Measurements from ENCODE around the gene PELO.
"Not testable (repeated sequence)": the region's sequence is repeated elsewhere in the genome, so short reads cannot be mapped to it uniquely, and the experiment has no call there.

The PELO gene

GRCh38 chr5:52802272-52802973 is 14.7 kb downstream of the PELO start:
- DNase-seq = no peak

GRCh38 chr5:52802974-52803336 is 15.2 kb downstream of the PELO start:
- DNase-seq = no peak

GRCh38 chr5:52804387-52804791 is 16.7 kb downstream of the PELO start:
- no peak for DNase-seq

GRCh38 chr5:52804981-52805380 is 17.3 kb downstream of the PELO start:
- no peak for DNase-seq

GRCh38 chr5:52805615-52806014 is 17.9 kb downstream of the PELO start:
- no peak for DNase-seq

GRCh38 chr5:52807037-52807436 is 19.3 kb downstream of the PELO start:
- DNase-seq = no peak

- DNase-seq = no peak
Observed at GRCh38 chr5:52807723-52808122, 20.0 kb downstream of the PELO start.

- DNase-seq = no peak
Observed at GRCh38 chr5:52808316-52808901, 20.7 kb downstream of the PELO start.

GRCh38 chr5:52809884-52810283 is 22.2 kb downstream of the PELO start:
- DNase-seq = peak; percentile 29

GRCh38 chr5:52810426-52810825 is 22.7 kb downstream of the PELO start:
- no peak for DNase-seq

- peak; percentile 46 for DNase-seq
Observed at GRCh38 chr5:52811067-52811749, 23.5 kb downstream of the PELO start.

- no peak for DNase-seq
Observed at GRCh38 chr5:52814352-52815148, 26.8 kb downstream of the PELO start.

GRCh38 chr5:52817818-52818217 is 30.1 kb downstream of the PELO start:
- DNase-seq = no peak

- DNase-seq = no peak
Observed at GRCh38 chr5:52818360-52818759, 30.6 kb downstream of the PELO start.

- DNase-seq = not testable (repeated sequence)
Observed at GRCh38 chr5:52818807-52819206, 31.1 kb downstream of the PELO start.

- no peak for DNase-seq
Observed at GRCh38 chr5:52821901-52822300, 34.2 kb downstream of the PELO start.

GRCh38 chr5:52822437-52822836 is 34.7 kb downstream of the PELO start:
- DNase-seq = no peak

GRCh38 chr5:52824827-52825226 is 37.1 kb downstream of the PELO start:
- no peak for DNase-seq

- DNase-seq = peak; percentile 79
Observed at GRCh38 chr5:52825826-52826225, 38.1 kb downstream of the PELO start.

GRCh38 chr5:52827815-52828214 is 40.1 kb downstream of the PELO start:
- DNase-seq = no peak

GRCh38 chr5:52829664-52830063 is 41.9 kb downstream of the PELO start:
- DNase-seq = no peak

GRCh38 chr5:52830650-52831049 is 42.9 kb downstream of the PELO start:
- no peak for DNase-seq

GRCh38 chr5:52831786-52832511 is 44.2 kb downstream of the PELO start:
- DNase-seq = peak; percentile 4
